Activated naive CD4-positive, alpha-beta T cell treated with anti-CD3 and anti-CD28 coated beads, Interleukin-2, amount 10 ng/mL, durations not matched to agents 7 days and 5 days (primary cell): ENCODE results near the gene DUS3L.

Experiments
- CTCF ChIA-PET: fragments of 350-600 bp; sonication (Branson Sonifier 250); formaldehyde crosslinking; loops from one replicate; lab custom pipeline; 2021; ENCODE audit warnings: antibody characterized with exemption; lab: Charles Lee
- DNase-seq: peaks from one replicate; pipeline ENCODE4 v3.0.0-alpha.2; 2020
- H3K27ac Mint-ChIP-seq: one replicate; pipeline ENCODE4 v1.8.0; 2021; ENCODE audit warnings: mild to moderate bottlenecking, moderate library complexity, mixed read lengths
- H3K27me3 Mint-ChIP-seq: one replicate; pipeline ENCODE4 v1.8.0; 2021; ENCODE audit warnings: mild to moderate bottlenecking, mixed read lengths
- H3K36me3 Mint-ChIP-seq: one replicate; pipeline ENCODE4 v1.8.0; 2021; ENCODE audit warnings: mixed read lengths
- H3K4me1 Mint-ChIP-seq: one replicate; pipeline ENCODE4 v1.8.0; 2021; ENCODE audit warnings: mixed read lengths
- H3K4me3 Mint-ChIP-seq: one replicate; pipeline ENCODE4 v1.8.0; 2021; ENCODE audit warnings: mild to moderate bottlenecking, moderate library complexity, mixed read lengths
- H3K9me3 Mint-ChIP-seq: one replicate; pipeline ENCODE4 v1.8.0; 2021; ENCODE audit warnings: mixed read lengths

DUS3L gene

GRCh38 chr19:5827891-5828660 is 37.1 kb upstream of the DUS3L start:
- Mint-ChIP-seq H3K4me1 (peaks cover 18% of the 10 kb centered on the region), H3K27me3 (peaks cover 24% of the 10 kb centered on the region), H3K36me3 (peaks cover 2% of the 10 kb centered on the region), H3K4me3 (peak overlapping the region; percentile 99), H3K27ac (peak overlapping the region; percentile 99), H3K9me3 (no peaks in the 10 kb centered on the region)
- DNase-seq, result peak; percentile 94
- CTCF ChIA-PET, result interaction anchor here (1.0 to 3.1 kb wide), 6 partner anchors 11 to 137 kb away, joined by 4 to 29 read pairs (median 4); partner anchors contain the start of genes FUT6 and NRTN

GRCh38 chr19:5827342-5827890 is 36.5 kb upstream of the DUS3L start:
- Mint-ChIP-seq H3K36me3 (peaks cover 2% of the 10 kb centered on the region), H3K4me1 (peaks cover 18% of the 10 kb centered on the region)
- CTCF ChIA-PET, result interaction anchor here (0.7 to 3.1 kb wide), 5 partner anchors 12 to 140 kb away, joined by 3 to 29 read pairs (median 4); partner anchors contain the start of genes FUT6 and NRTN

GRCh38 chr19:5826531-5827341 is 35.8 kb upstream of the DUS3L start:
- Mint-ChIP-seq H3K27me3 (peaks cover 14% of the 10 kb centered on the region), H3K9me3 (no peaks in the 10 kb centered on the region), H3K4me1 (peaks cover 18% of the 10 kb centered on the region), H3K4me3 (peak overlapping the region; percentile 99), H3K27ac (peak overlapping the region; percentile 90), H3K36me3 (peaks cover 2% of the 10 kb centered on the region)
- DNase-seq, result peak; percentile 35
- CTCF ChIA-PET, result interaction anchor here (0.7 to 3.1 kb wide), 3 partner anchors 20 to 139 kb away, joined by 3 to 29 read pairs (median 6); partner anchors contain the start of gene NRTN

More at GRCh38 chr19:5827342-5827890, 36.5 kb upstream of the DUS3L start:
- peaks cover 20% of the 10 kb centered on the region for H3K27me3 Mint-ChIP-seq
- peak overlapping the region; percentile 99 for H3K4me3 Mint-ChIP-seq
- H3K27ac Mint-ChIP-seq, result peak overlapping the region; percentile 90
- no peak for DNase-seq
- no peaks in the 10 kb centered on the region for H3K9me3 Mint-ChIP-seq

GRCh38 chr19:5825178-5825577 is 34.2 kb upstream of the DUS3L start:
- H3K27ac Mint-ChIP-seq, result no peak overlapping the region
- peaks cover 14% of the 10 kb centered on the region for H3K27me3 Mint-ChIP-seq
- peaks cover 2% of the 10 kb centered on the region for H3K36me3 Mint-ChIP-seq
- no peak for DNase-seq
- no peaks in the 10 kb centered on the region for H3K9me3 Mint-ChIP-seq
- CTCF ChIA-PET, result no interaction called here
- peaks cover 17% of the 10 kb centered on the region for H3K4me1 Mint-ChIP-seq
- H3K4me3 Mint-ChIP-seq, result no peak overlapping the region

GRCh38 chr19:5824751-5825150 is 33.8 kb upstream of the DUS3L start:
- Mint-ChIP-seq H3K9me3 (no peaks in the 10 kb centered on the region), H3K4me3 (no peak overlapping the region), H3K27me3 (peaks cover 10% of the 10 kb centered on the region), H3K4me1 (peaks cover 15% of the 10 kb centered on the region), H3K36me3 (peaks cover 2% of the 10 kb centered on the region), H3K27ac (no peak overlapping the region)
- no peak for DNase-seq
- CTCF ChIA-PET, result interaction anchor here (2.1 kb wide), 1 partner anchor 21 kb away, joined by 8 read pairs; the partner anchor contains the start of gene NRTN

GRCh38 chr19:5823579-5824281 is 32.8 kb upstream of the DUS3L start:
- Mint-ChIP-seq H3K9me3 (no peaks in the 10 kb centered on the region), H3K36me3 (peaks cover 2% of the 10 kb centered on the region), H3K4me3 (no peak overlapping the region), H3K4me1 (peaks cover 14% of the 10 kb centered on the region), H3K27me3 (peaks cover 9% of the 10 kb centered on the region), H3K27ac (no peak overlapping the region)
- DNase-seq, result no peak
- CTCF ChIA-PET, result interaction anchor here (2.1 kb wide), 1 partner anchor 19 kb away, joined by 8 read pairs; the partner anchor contains the start of gene NRTN

GRCh38 chr19:5822181-5822844 is 31.4 kb upstream of the DUS3L start:
- H3K36me3 Mint-ChIP-seq, result no peaks in the 10 kb centered on the region
- H3K27ac Mint-ChIP-seq, result no peak overlapping the region
- no peaks in the 10 kb centered on the region for H3K9me3 Mint-ChIP-seq
- CTCF ChIA-PET, result interaction anchor here (0.6 to 2.1 kb wide), 3 partner anchors 18 to 683 kb away, joined by 3 to 8 read pairs (median 4); partner anchors contain the start of gene NRTN
- H3K4me3 Mint-ChIP-seq, result no peak overlapping the region
- H3K4me1 Mint-ChIP-seq, result peaks cover 10% of the 10 kb centered on the region
- no peak for DNase-seq
- peaks cover 12% of the 10 kb centered on the region for H3K27me3 Mint-ChIP-seq

GRCh38 chr19:5821521-5822180 is 30.7 kb upstream of the DUS3L start:
- Mint-ChIP-seq H3K4me3 (no peak overlapping the region), H3K36me3 (no peaks in the 10 kb centered on the region), H3K4me1 (peaks cover 3% of the 10 kb centered on the region), H3K27me3 (peaks cover 18% of the 10 kb centered on the region), H3K27ac (no peak overlapping the region), H3K9me3 (no peaks in the 10 kb centered on the region)
- no peak for DNase-seq
- CTCF ChIA-PET, result interaction anchor here (0.6 to 1.6 kb wide), 3 partner anchors 18 to 683 kb away, joined by 3 to 5 read pairs (median 4); no protein-coding TSS in a partner anchor

GRCh38 chr19:5820785-5821184 is 29.8 kb upstream of the DUS3L start:
- Mint-ChIP-seq H3K36me3 (no peaks in the 10 kb centered on the region), H3K27ac (peak overlapping the region; percentile 29), H3K4me1 (no peaks in the 10 kb centered on the region), H3K9me3 (no peaks in the 10 kb centered on the region), H3K4me3 (no peak overlapping the region), H3K27me3 (peaks cover 24% of the 10 kb centered on the region)
- no peak for DNase-seq
- CTCF ChIA-PET, result interaction anchor here (1.4 kb wide), 1 partner anchor 17 kb away, joined by 5 read pairs; no protein-coding TSS in a partner anchor

GRCh38 chr19:5818594-5818993 is 27.6 kb upstream of the DUS3L start:
- H3K4me1 Mint-ChIP-seq, result no peaks in the 10 kb centered on the region
- H3K9me3 Mint-ChIP-seq, result no peaks in the 10 kb centered on the region
- no peaks in the 10 kb centered on the region for H3K36me3 Mint-ChIP-seq
- CTCF ChIA-PET, result interaction anchor here (0.6 kb wide), 1 partner anchor 356 kb away, joined by 5 read pairs; no protein-coding TSS in a partner anchor
- peaks cover 30% of the 10 kb centered on the region for H3K27me3 Mint-ChIP-seq
- no peak overlapping the region for H3K27ac Mint-ChIP-seq
- H3K4me3 Mint-ChIP-seq, result no peak overlapping the region
- DNase-seq, result no peak

- no peaks in the 10 kb centered on the region for H3K36me3 Mint-ChIP-seq
- peaks cover 30% of the 10 kb centered on the region for H3K27me3 Mint-ChIP-seq
- CTCF ChIA-PET, result no interaction called here
- DNase-seq, result no peak
- H3K27ac Mint-ChIP-seq, result no peak overlapping the region
- no peaks in the 10 kb centered on the region for H3K9me3 Mint-ChIP-seq
- no peaks in the 10 kb centered on the region for H3K4me1 Mint-ChIP-seq
- no peak overlapping the region for H3K4me3 Mint-ChIP-seq
These were observed 26.3 kb upstream of the DUS3L start for GRCh38 chr19:5817218-5817617.

GRCh38 chr19:5814852-5815246 is 23.9 kb upstream of the DUS3L start:
- no peaks in the 10 kb centered on the region for H3K36me3 Mint-ChIP-seq
- H3K27ac Mint-ChIP-seq, result no peak overlapping the region
- H3K4me1 Mint-ChIP-seq, result no peaks in the 10 kb centered on the region
- H3K27me3 Mint-ChIP-seq, result peaks cover 25% of the 10 kb centered on the region
- H3K9me3 Mint-ChIP-seq, result no peaks in the 10 kb centered on the region
- no peak overlapping the region for H3K4me3 Mint-ChIP-seq
- CTCF ChIA-PET, result no interaction called here
- DNase-seq, result no peak
